ENCODE data around the gene AGTPBP1.
A peak's percentile ranks its signal among the peaks of the same experiment; 100 is the strongest.
"Not testable (repeated sequence)": the region's sequence is repeated elsewhere in the genome, so short reads cannot be mapped to it uniquely, and the experiment has no call there.

Gene AGTPBP1

DNA sequence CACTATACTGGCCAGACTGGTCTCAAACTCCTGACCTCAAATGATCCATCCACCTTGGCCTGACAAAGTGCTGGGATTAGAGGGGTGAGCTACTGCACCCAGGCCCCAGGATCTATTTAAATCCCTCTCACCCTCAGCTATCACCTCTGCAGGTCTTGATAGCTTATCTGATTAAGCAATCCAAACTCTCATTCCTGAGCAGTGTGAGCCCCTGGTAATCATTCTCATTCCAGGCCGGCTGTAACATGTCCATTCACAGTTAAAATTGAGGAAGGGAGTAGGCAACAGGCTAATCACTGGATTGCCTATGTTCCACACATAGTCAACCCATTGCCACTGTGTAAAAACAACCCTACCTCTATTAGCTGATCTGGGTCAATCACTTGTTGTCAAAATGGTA is 111.1 kb downstream of the AGTPBP1 start:
- no peak for DNase-seq

DNA sequence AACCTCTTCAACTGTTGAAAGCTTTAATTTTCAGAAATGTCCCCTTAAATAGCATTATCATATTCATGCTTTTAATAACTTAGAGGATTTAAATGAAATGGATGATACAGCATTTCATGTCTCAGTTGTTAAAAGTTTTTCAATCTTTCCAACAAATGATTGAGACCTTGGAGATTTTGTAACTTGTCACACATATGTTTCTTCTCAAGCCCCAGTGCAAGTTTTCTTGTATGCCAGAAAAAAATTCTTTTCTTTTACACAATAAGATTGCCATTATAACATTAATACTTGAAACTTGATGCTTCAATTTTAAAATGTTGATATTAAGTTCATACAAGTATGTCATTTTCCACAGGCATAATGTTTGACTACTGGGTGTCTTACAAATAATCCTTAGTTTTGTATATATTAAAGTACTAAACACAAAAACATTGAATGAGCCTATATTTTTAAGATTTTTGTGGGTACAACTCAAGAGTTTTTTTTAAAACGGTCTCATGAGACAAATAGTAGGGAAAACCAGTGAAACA is 124.5 kb downstream of the AGTPBP1 start:
- DNase-seq: no peak

DNA sequence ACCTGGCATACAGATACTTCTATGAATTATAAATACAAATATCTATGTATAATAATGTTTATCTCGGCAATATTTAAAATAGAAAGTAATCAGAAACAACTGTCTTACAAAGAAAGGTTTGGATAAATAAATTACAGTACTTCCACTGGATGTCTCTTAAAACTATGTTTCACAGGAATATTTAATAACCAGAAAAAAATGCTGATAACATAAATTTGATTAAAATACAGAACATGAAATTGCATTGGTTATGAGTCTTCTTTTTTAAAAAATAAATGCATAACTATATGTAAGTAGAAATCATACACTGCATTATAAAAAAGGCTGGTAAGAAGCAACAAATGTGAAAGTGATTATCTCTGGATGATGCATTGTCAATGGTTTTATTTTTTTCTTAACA is 126.0 kb downstream of the AGTPBP1 start:
- no peak for DNase-seq

DNA sequence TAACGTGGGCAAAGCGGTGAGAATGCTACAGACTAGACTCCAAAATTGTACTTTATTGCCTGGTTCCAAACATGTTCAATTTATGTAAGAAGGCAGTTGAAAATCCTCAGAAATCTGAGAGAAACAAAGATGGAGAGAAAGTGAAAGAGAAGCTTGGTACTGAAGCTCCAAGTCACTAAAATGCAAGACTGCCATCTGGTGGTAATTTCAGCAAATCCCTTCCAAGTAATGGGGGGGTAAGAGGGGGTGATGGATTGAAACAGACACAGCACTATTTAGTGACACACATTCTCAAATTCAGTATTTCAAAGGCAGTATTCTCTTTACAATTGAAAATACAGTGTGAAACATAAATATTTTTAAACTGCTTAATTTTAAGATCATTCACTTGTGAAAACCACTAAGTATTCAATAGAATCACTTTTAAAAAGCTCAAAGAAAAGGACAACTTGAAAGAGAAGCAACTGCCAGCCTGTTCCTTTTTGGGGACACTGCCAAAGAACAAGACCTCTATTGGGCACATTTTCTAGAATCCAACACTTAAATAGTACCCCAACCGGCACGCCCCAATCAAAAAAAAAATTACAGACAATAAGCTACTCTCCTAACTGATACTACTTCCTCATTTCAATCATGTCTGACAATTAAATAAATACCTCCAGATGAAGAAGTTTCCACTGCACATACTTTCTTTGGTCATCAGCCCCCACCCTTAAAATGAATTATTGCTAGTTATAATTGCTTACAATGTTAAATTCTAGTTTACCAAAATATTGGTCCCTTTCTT is 131.5 kb downstream of the AGTPBP1 start:
- peak; percentile 71 for DNase-seq

DNA sequence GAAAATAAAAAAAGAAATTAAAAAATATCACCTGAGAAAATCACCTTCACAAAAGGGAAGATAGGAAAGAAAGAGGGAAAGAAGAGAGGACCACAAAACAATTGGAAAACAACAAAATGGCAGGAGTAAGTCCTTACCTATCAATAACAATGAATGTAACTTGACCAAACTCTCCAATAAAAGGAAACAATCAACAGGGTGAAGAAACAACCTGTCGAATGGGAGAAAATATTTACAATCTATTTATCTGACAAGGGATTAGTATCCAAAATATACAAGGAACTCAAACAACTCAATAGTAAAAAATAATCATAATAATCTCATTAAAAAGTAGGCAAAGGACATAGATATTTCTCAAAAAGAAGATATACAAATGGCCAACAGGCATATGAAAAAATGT is 135.8 kb downstream of the AGTPBP1 start:
- no peak for DNase-seq

DNA sequence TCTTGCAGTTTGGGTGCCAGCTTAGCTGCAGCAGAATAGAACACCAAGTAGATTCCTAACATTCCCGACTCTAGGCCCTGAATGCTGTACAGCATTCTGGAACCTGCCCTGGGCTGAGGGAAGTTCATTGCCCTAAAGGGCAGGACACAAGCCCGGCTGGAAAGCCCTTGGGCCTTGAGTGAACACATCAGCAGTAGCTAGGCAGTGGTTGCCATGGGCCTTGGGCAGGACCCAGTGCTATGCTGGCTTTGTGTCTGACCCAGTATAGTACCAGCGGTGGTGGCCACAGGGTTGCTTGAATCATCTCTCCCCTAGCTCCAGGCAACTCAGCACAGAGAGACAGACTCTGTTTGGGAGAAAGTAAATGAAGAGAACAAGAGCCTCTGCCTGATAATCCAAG is 137.8 kb downstream of the AGTPBP1 start:
- DNase-seq: no peak

DNA sequence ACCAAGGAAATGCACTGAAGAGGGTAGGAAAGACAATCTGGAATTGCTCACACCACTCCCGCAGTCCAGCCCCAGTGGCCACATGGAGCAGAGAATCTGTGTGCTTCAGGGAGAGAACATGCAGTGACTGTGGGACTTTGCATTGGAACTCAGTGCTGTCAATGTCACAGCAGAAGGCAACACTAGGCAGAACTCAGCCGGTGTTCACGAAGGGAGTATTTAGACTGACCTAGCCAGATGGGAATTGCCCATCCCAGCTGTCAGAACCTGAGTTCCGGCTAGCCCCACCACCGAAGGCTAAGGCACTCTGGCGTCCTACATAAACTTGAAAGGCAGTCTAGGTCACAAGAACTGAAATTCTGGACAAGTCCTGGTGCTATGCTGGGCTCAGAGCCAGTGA is 139.0 kb downstream of the AGTPBP1 start:
- DNase-seq: no peak

DNA sequence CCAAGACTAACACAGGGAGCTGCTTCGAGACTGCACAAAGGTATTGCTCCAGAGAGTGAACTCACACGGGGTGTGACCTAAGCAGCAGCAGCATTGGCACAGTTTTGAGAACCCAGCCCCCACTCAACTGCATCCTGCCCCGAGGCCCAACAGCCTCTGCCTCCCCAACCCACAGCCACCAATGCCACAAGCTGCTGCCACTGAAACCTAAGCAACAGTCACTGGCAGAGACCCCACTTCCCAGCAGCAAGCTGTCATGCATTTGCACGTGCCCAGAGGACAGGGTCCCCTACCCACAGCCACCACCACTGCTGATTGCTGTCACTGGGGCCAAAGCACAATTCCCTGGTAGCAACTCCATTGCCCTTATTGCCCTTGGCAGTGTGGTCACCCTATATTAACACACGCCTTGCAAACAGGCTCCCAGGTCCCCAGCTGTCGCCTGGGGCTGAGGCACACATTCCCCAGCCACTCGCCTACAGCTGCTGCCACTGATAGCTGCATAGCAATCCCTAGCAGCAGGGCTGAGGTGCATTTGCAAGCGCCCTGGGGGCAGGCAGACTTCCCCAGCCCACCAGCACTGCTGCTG is 141.0 kb downstream of the AGTPBP1 start:
- peak; percentile 49 for DNase-seq

DNA sequence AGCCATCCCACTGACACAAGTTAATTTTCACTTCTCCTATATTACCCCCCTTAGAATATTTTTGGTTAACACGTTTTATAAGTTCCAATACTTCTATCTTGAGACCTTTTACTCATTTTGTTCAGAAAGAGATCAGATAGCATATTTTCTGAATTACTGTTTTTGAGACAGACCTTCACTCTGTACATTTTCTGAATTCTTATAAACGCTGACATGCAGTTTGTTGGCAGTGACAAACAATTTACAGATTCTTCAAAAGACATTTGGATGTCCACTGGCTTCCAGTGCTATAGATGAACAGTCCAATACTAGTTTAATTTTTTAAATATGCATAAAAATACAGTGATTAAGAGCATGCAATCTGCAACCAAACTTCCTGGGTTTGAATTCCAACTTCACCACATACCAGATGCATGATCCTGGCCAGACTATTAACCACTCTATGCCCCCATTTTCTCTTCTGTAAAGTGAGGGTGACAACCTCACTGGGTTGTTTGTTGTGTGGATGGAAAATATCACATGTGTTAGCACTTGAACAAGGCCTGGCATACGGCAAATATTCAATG is 142.1 kb downstream of the AGTPBP1 start:
- no peak for DNase-seq

DNA sequence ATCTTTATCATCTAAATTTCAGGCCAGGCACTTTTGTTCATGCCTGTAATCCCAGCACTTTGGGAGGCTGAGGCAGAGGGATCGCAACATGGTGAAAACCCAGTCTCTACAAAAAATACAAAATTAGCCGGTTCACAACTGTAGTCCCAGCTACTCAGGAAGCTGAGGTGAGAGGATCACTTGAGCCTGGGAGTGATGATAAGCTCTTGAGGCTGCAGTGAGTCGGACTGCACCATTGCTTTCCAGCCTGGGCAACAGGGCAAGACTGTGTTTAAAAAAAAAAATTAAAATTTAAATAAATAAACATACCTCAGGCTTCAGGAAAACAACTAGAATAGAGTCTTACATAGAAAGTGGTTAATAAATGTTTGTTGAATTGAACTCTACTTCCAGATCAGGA is 147.4 kb downstream of the AGTPBP1 start:
- no peak for DNase-seq

DNA sequence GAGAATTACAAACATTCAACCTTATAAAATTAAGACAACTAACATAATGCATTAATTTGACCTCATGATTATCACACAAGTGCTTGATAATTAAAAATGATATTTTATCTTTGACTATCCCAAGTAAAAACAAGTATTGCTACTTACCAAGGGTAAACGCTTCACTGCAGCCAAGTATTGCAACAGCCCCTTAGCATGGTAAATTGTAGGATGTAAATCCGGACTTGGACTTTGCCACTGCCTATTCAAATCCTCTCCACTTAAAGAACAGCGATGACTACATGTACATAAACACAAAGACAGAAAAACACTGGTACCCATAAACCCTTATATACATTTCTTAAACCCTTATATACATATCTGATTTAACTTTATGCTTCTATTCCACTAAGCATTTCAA is 155.1 kb downstream of the AGTPBP1 start:
- DNase-seq: no peak

DNA sequence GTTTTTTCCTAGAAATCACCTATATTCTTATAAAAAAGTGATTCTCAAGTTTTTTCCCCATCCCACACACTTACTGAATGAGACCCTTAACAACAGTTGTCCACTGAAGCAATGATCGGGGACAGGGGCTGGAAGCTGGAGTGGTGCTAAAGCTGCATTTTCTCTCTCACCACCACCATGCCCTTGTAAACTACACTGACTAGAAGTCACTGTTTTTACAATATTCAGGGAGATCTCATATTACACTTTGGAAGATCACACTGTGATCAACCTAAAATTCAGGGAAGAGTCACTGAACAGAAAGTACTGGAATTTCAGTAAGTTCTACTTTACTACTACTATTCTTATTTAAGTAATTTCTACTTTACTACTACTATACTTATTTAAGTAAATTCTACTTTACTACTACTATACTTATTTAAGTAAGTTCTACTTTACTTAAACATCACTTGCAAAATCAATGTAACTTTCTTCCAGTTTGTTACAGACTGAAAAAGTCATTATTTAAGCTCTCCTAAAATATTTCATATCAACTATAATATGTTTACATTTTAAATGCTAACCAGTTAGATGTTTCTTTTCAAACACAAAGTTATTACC is 164.3 kb downstream of the AGTPBP1 start:
- DNase-seq: no peak

DNA sequence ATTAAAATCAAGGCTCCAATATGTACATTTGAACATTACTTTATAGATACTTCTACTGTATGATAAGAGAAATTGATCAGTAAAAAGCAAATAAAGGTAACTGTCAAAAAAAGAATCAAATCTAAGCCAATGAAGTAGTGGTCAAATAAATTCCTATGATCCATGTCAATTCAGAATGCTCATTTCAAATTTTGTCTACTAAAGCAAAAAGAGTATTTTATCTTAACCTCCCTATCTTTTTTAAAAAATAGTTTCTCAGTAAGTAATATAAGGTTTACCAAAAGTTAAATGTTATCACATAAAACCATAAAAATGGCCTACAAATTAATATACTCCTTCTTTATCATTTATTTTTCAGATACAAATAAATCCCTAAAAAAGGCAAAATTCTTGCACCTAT is 165.9 kb downstream of the AGTPBP1 start:
- DNase-seq: no peak

DNA sequence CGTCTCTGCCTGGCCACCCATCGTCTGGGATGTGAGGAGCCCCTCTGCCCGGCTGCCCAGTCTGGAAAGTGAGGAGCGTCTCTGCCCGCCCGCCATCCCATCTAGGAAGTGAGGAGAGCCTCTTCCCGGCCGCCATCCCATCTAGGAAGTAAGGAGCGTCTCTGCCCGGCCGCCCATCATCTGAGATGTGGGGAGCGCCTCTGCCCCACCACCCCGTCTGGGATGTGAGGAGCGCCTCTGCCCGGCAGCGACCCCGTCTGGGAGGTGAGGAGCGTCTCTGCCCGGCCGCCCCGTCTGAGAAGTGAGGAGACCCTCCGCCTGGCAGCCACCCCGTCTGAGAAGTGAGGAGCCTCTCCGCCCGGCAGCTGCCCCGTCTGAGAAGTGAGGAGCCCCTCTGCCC is 168.2 kb downstream of the AGTPBP1 start:
- not testable (repeated sequence) for DNase-seq

DNA sequence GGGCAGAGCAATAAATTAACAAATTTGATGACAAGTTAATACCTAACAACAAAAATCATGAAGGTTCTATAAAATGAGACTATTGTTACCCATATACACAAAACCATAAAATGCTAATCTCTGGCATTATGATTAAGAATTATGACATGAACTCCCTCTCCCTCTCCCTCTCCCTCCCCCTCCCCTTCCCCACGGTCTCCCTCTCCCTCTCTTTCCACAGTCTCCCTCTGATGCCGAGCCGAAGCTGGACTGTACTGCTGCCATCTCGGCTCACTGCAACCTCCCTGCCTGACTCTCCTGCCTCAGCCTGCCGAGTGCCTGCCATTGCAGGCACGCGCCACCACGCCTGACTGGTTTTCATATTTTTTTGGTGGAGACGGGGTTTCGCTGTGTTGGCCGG is 168.8 kb downstream of the AGTPBP1 start:
- DNase-seq: not testable (repeated sequence)

DNA sequence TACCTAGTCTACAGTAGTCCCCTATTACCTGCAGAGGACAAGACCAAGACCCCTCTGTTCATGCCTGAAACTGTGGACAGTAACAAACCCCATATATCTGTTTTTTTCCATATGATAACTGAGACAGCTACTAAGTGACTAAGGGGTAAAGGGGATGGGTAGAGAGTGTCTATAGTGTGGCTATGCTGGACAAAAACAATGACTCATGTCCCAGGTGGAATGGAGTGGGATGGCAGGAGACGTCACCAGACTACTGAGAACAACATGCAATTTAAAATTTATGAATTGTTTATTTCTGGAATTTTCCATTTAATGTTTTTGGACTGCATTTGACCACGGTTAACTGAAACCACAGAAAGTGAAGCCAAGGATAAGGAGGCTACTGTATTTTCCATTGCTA is 171.8 kb downstream of the AGTPBP1 start:
- no peak for DNase-seq

DNA sequence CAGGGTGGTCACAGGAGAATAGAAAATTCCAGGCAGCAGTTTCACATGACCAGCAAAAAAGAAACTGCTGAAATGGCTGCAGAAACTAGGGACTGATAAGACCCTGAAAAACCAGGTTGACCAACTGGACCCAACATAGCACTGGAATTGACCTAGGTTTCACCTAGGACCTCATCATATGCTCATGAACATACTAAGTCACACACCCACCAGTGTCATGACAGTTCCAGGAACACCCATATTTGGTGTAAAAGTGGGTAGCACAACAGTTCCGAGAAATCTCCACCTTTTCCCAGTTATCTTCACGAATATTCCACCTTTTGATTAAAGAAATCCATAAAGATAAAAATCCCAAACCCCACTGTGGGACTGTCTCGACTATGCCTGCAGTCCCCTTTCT is 182.2 kb downstream of the AGTPBP1 start:
- DNase-seq: no peak

DNA sequence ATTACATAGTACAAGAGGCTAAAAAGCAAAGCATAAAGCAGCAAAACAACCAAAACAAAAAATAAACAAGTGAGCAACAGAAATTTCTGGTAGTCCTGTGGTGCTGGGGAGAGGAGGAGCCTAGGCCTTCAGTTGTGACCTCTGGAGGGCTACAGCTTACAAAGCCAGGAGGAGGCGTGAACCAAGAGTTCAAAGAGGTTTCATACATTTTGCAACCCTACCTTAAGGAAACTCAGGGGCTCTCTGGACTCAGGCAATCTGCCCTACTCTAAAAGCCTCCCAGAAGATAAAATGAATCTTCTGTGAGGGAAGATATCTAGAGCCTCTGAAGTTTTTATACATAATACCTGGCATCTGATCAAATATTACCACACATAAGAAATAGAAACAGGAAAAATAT is 187.4 kb downstream of the AGTPBP1 start:
- no peak for DNase-seq

DNA sequence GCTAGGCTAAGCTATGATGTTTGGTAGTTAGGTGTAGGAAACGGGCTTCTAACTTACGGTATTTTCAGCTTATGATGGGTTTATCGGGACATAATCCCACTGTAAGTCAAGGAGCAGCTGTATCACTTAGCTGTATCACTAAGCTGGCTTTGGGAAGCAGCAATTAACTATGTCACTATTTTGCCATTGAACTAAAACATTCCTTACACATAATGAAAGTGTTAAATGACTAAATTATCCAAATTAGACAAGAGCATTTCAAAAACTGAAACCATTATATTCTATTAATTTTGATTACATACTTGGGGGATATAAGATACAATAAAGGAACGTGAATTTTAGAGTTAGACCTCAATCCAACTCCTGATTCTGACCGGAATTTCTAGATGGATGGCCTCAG is 188.3 kb downstream of the AGTPBP1 start:
- DNase-seq: peak; percentile 6

DNA sequence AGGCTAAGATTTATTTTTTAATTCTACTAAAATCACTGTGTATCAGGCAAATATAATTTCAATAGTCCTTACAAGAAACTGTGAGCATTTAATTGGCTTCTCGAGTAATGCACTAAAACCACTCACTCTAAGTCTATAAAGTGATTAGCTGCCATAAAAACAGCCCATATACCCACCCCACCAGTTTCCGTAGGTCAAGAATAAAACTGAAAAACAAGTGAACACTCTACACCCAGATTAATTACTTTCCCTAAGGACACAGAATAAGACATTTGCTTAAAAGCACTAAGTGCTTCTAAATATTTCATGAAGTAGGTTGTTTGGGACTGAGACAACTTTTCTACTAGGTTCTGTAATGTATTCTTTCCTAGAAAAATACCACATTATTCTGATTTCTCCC is 194.2 kb downstream of the AGTPBP1 start:
- no peak for DNase-seq

DNA sequence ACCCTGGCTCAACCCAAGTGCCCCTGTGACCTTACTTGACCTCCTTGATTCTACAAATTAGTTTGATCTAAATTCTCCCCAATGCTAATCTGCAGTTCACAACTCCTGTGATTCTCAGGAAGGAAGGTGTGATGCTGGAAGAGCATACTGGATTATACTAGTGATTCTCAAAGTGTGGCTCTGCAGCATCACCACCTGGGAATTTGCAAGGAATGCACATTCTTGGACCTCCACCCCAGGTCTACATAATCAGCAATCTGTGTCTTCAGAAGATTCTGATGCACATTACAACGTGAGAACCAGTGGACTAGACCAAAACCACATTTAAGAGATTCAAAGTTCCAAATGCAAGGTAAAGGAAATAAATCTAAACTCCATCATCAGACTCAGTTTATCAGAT is 198.6 kb downstream of the AGTPBP1 start:
- DNase-seq: no peak

DNA sequence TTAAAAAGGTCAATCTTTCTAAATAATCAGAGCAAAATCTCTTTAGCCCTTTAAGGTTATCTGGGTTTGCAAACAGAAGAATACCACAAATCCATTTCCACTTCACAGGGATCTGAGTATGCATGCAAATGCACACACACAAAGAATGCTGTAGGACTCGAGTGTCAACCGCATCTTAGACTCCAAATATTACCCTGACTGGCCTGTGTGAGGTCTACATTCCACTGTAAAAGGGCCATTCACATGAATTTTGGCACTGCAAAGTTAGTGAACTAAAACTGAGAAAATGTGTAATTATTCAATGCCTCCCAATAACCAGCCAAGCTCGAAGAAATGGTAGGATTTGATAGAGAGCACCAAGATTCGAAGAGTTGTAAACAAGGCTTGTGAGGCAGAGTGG is 199.9 kb downstream of the AGTPBP1 start:
- no peak for DNase-seq

DNA sequence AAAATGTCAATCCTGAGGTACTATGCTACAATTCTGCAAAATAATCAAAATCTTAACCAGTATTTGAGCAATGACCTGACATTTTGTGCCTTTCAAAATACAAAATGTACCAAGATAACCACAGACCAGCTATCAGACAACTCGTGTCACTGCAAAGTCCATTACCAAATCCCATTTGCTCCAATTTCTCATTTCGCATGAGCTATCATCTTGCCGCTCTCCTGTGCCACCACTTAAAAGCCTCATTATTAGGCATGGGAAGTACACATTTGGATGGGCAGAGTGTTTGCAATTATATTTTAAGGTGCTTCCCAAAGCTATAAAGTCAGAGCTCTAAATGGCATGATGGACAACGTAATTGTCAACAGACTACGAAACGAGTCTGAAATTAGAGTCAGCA is 205.2 kb downstream of the AGTPBP1 start:
- no peak for DNase-seq

DNA sequence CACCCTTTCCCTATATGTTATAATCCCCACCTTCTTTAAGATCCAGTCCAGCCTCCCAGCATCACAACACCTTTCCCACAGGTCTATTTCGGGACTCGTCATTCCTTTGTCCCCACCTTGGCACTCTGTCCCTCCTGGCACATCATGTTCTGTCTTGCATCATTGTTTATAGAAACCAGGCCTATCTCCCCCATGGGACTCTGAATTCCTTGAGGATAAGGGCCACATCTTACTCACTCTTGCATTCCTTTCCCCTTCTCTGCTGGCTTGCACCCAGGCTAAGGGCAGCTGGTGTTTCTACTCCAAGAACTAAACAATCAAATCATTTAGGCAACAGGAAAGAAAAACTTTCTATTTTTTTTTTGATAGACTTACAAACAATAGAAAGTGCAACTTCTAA is 205.7 kb downstream of the AGTPBP1 start:
- no peak for DNase-seq

Data from activated CD4-positive, alpha-beta T cell treated with anti-CD3 and anti-CD28 coated beads, Interleukin-2, Interleukin-6, amounts not matched to agents 100 ng/mL and 50 ng/mL, durations not matched to agents 16 hours and 8 hours (primary cell).